GM19099 (cell line): ENCODE results near the gene MSANTD7.

Experiments
- POLR2A ChIP-seq: IDR thresholded peaks from 3 replicates; pipeline ENCODE4 v1.6.1; 2011; ENCODE audit warnings: low read depth; ENCODE audit not compliant: insufficient read length; ENCODE audit errors: extremely low read depth

Gene MSANTD7

DNA sequence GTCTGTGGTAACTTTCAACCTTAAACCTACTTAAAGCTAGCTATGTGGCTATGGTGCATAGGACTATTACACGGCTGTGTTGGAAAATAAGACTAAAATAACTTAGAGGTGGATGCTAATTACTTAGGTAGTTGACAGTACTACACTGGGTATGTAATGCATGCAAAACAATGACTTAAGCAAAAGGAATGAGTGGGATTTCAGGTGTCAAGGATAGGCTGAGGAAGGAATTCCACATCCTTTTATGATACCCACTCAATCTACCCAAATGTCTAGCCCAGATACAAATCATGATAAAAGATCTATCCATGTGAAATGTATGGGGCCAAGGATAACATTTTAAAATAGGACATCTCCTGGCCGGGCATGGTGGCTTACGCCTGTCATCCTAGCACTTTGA lies 14.1 kb upstream of the MSANTD7 start:
- no peak for TF ChIP-seq POLR2A

DNA sequence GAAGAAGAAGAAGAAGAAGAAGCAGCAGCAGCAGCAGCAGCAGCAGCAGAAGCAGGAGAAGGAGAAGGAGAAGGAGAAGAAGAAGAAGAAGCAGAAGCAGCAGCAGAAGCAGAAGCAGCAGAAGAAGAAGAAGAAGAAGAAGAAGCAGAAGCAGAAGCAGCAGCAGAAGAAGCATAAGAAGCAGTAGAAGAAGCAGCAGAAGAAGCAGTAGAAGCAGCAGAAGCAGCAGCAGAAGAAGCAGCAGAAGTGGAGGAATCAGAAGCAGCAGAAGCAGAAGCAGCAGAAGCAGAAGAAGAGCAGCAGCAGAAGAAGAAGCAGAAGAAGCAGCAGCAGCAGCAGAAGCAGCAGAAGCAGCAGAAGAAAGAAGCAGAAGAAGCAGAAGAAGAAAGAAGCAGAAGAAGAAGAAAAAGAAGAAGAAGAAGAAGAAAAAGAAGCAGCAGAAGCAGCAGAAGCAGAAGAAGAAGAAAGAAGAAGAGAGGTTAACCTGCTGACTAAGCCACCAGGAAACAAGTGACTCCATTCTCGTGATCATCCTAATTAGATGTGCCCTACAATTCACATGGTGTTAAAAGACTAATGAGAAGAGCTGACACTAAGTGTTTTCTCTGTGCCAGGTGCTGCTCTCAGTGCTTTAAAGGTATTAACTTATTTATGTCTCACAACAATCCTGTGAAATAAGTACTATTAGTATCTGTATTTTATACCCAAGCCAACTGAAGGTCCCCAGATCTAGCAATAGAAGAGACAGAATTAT lies 11.9 kb upstream of the MSANTD7 start:
- no peak for TF ChIP-seq POLR2A

GRCh38 chr10:14833106-14833505 lies 5.0 kb upstream of the MSANTD7 start:
- TF ChIP-seq POLR2A, result no peak

DNA sequence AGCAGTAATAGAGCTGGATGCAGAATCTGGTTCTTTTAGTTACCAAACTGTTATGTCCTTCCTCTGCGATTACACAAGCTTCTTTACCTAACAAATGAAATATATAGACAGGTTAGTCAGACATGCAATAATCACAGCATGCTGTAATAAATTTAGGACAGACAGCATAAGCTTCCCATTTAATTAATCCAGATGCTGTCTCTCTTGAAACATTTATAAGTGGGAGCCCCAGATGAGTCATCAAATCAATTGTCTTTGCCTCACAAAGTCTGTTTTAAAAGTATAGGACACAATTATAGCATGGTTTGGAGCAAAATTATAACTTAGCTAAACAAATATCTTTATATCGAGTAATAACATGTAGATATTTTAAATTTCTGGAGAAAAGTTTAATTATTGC lies 1.9 kb upstream of the MSANTD7 start:
- no peak for TF ChIP-seq POLR2A

- TF ChIP-seq POLR2A, result no peak
Measured at GRCh38 chr10:14837003-14837756, 926 bp upstream of the MSANTD7 start.

GRCh38 chr10:14838582-14839304 lies 637 bp downstream of the MSANTD7 start:
- TF ChIP-seq POLR2A, result no peak

DNA sequence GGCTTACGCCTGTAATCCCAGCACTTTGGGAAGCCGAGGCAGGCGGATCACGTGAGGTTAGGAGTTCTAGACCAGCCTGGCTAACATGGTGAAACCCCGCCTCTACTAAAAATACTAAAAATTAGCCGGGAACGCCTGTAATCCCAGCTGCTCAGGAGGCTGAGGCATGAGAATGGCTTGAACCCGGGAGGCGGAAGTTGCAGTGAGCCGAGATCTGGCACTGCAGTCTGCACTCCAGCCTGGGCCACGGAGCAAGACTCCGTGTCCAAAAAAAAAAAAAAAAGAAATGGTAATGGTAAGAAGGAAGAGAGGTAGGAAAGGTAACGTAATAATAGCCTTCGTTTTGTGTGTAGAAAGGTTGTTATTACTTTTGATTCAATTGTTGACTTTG lies 1.2 kb downstream of the MSANTD7 start:
- TF ChIP-seq POLR2A, result no peak

- TF ChIP-seq POLR2A, result no peak
Measured at GRCh38 chr10:14840178-14840577, 2.1 kb downstream of the MSANTD7 start.

- TF ChIP-seq POLR2A, result no peak
Measured at GRCh38 chr10:14843327-14843988, 5.4 kb downstream of the MSANTD7 start.

DNA sequence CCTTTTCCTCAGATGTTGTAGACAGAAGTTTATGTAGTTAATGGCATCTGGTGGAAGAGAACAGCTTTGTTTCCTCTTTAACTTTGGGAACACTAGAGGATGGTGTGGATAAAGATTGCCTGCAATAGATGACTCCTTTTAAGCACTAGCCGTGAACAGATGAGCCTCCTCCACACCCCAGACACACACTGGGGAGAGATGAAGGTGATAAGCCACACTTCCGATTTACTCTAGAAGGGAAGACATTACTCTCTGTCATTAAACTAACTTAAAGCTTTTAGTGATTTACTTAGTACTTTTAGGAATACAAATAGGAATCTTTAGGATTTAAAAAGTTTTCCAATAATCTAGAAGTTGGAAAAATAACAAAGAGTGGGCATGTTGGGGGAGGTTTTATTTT lies 6.8 kb downstream of the MSANTD7 start:
- TF ChIP-seq POLR2A, result no peak

GRCh38 chr10:14852236-14852635 lies 14.1 kb downstream of the MSANTD7 start:
- no peak for TF ChIP-seq POLR2A

GRCh38 chr10:14855453-14855852 lies 17.3 kb downstream of the MSANTD7 start:
- TF ChIP-seq POLR2A, result no peak

DNA sequence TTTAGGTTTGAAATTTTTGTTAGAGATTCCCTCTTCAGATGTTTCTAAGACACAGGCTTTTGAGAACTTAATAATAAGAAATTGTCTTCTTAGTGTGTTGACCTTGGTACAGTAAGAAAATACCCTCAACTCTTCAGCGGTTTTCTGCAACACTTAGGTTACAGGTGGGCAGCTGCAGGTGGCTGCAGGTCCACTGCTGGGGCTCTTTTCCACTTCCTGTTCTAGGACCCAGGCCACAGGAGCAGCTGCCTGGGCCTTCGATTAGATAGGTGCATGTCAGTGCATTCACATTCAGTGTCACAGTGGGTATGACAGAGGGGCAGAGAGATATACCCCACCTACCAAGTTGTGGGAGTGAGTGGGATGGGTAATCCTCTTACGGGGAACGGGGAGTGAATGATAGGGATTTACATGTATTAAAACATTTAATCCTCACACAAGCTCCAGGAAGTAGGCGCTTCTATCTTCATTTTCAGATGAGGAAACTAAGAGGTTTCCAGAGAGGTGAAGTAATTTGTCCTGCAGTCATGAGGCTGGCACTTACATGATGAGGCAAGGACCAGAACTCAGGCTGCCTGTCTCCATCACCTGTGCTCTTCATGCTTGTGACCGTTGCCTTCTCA lies 20.3 kb downstream of the MSANTD7 start:
- TF ChIP-seq POLR2A, result no peak

DNA sequence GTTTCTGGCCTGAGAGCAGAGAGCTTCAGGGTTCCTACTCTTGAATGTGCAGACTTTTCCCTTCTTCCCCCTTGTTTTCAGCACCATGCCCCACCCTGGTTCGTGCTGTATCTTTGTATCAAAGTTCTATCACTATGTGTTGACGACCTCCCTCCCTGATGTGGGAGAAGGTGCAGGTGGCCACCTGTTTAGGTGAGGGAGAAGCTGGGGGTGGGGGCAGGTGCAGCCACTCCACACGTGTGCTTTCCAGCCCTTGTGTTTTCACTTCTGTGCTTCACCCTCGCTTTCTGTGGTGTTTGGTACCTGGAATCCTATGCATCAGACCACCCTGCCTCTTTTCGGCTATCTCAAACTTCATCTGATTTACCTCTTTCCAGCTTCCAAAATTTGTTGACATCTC lies 20.9 kb downstream of the MSANTD7 start:
- no peak for TF ChIP-seq POLR2A

DNA sequence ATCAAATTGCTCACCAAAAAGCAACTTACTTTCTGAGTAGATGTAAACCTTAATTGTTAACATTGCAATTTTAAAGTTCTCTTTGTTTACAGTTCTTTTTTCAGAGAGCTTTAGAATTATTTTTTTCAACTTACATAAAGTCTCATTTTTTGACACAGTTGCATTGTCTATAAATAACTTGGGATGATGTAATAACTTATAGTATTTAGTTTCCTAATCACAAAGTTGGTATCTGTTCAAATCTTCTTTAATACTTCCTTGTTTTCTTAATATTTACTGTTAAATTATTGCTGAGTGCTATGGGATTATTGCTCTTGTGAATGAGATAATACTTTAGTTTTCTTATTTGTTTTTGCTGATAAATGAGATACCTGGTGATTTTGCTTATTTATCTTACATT lies 21.7 kb downstream of the MSANTD7 start:
- TF ChIP-seq POLR2A, result no peak
